Glomerular endothelial cell (primary cell): ENCODE measurements around the gene IL21R. TPM values are rescaled to one million over a fixed set of nuclear protein-coding genes. Genes with fewer than 3 reads are reported as not detected.

Experiments
- DNase-seq: peaks from one replicate; pipeline ENCODE4 v3.0.0-alpha.2; 2011; ENCODE audit warnings: low read depth, low spot score; ENCODE audit errors: extremely low read depth
- total RNA-seq: library from RNA; depleted of rRNA; stranded (reverse); fragments of >200 nt; gene quantifications from 2 replicates; pipeline ENCODE4 v1.2.3, GENCODE V29; 2015

The IL21R gene
- 0.44 and 0.47 TPM in 2 replicates for total RNA-seq

GRCh38 chr16:27401768-27402568 lies at the start of gene IL21R:
Gene IL21R, plus strand, starts transcription at chr16:27402174. Its CDS starts 27,898 bp downstream, at chr16:27430072.
- DNase-seq = no peak

DNA sequence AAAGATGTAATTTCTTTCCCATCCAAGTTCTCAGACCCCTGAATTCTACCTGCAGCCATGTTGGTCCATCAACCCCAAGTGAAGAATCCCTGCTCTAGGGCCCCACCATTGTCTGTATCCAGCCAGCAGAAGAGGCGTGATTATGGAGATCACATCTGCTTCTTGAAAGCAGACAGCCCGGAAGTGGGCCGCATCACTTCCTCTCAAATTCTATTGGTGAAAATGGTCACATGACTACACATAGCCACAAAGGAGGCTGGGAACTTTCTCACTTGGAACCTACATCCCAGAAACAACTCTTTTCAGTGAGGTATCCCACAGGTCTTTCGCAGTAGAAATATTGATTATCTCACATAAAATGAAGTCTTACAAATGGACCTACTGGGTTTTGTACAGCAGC lies 48.1 kb upstream of the IL21R start:
- no peak for DNase-seq

DNA sequence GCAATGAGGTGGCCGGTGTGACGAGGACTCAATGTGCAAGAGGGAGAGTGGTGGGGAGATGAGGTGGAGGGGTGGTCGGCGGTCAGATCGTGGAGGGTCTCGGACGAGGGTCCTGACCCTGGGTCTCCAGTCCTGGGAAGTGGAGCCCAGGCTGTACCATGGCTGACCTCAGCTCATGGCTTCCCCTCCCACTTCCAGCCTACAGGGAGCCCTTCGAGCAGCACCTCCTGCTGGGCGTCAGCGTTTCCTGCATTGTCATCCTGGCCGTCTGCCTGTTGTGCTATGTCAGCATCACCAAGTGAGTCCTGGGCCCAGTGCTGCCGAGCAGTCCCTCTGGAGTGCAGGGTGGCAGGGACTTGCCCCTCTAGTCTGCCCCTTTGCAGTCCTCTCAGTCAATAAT lies 46.4 kb upstream of the IL21R start:
- DNase-seq = no peak

- DNase-seq = no peak
Observed at GRCh38 chr16:27356794-27357193, 45.2 kb upstream of the IL21R start.

GRCh38 chr16:27359051-27359450 lies 42.9 kb upstream of the IL21R start:
- no peak for DNase-seq

GRCh38 chr16:27359615-27360014 lies 42.4 kb upstream of the IL21R start:
- DNase-seq = no peak

- no peak for DNase-seq
Observed at GRCh38 chr16:27361987-27362386, 40.0 kb upstream of the IL21R start.

DNA sequence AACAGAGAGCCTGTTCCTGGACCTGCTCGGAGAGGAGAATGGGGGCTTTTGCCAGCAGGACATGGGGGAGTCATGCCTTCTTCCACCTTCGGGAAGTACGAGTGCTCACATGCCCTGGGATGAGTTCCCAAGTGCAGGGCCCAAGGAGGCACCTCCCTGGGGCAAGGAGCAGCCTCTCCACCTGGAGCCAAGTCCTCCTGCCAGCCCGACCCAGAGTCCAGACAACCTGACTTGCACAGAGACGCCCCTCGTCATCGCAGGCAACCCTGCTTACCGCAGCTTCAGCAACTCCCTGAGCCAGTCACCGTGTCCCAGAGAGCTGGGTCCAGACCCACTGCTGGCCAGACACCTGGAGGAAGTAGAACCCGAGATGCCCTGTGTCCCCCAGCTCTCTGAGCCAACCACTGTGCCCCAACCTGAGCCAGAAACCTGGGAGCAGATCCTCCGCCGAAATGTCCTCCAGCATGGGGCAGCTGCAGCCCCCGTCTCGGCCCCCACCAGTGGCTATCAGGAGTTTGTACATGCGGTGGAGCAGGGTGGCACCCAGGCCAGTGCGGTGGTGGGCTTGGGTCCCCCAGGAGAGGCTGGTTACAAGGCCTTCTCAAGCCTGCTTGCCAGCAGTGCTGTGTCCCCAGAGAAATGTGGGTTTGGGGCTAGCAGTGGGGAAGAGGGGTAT lies 39.3 kb upstream of the IL21R start:
- DNase-seq = no peak

- DNase-seq = no peak
Observed at GRCh38 chr16:27363246-27363632, 38.7 kb upstream of the IL21R start.

DNA sequence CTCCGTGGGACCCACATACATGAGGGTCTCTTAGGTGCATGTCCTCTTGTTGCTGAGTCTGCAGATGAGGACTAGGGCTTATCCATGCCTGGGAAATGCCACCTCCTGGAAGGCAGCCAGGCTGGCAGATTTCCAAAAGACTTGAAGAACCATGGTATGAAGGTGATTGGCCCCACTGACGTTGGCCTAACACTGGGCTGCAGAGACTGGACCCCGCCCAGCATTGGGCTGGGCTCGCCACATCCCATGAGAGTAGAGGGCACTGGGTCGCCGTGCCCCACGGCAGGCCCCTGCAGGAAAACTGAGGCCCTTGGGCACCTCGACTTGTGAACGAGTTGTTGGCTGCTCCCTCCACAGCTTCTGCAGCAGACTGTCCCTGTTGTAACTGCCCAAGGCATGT lies 38.2 kb upstream of the IL21R start:
- no peak for DNase-seq

GRCh38 chr16:27364493-27365141 lies 37.4 kb upstream of the IL21R start:
- no peak for DNase-seq

GRCh38 chr16:27365142-27366089 lies 36.6 kb upstream of the IL21R start:
- DNase-seq = no peak

GRCh38 chr16:27366687-27367460 lies 35.1 kb upstream of the IL21R start:
- no peak for DNase-seq

- peak; percentile 33 for DNase-seq
Observed at GRCh38 chr16:27367461-27368357, 34.3 kb upstream of the IL21R start.

DNA sequence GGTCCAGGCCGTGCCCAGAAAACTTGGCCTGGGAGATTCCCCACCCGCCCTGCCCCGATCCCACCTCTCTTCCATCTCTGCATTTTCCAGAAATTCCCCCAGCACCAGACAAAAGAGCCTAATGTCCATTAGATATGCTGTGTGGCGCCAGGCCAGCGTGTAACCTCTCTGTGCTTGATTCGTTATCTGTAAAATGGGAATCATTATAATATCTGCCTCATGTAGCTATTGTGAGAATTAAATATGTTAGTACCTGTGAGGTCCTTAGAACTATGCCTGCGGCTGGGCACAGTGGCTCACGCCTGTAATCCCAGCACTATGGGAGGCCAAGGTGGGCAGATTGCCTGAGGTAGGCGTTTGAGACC lies 33.6 kb upstream of the IL21R start:
- no peak for DNase-seq

GRCh38 chr16:27369806-27370205 lies 32.2 kb upstream of the IL21R start:
- no peak for DNase-seq

GRCh38 chr16:27370318-27370717 lies 31.7 kb upstream of the IL21R start:
- no peak for DNase-seq

DNA sequence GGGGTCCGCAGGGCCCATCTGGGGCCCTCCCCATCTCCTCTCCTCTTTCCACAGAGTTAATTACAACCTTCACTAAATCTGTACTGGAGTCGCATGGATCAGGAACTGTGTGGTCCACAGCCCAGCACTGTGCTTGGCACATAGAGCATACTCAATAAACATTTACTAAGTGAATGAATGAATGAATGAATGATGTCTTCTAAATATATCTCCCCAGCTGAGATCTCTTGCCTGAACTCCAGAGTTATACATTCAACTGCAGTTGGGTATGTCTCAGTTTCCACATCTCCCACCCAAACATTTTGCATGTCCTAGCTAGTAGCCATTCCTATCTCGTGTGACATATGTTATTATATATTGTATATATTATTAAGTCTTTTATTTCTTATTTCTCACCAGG lies 28.7 kb upstream of the IL21R start:
- no peak for DNase-seq

- no peak for DNase-seq
Observed at GRCh38 chr16:27374221-27374803, 27.7 kb upstream of the IL21R start.
